Mesodermal cell (in vitro differentiated cells): ENCODE data around the gene REXO5.
"Not testable (repeated sequence)": the region's sequence is repeated elsewhere in the genome, so short reads cannot be mapped to it uniquely, and the experiment has no call there.

Source experiments
- H3K27ac ChIP-seq: 2 replicates; pipeline ENCODE4 v1.7.0; 2013; ENCODE audit warnings: mild to moderate bottlenecking, low read depth, low read length, moderate library complexity; ENCODE audit not compliant: severe bottlenecking
- H3K36me3 ChIP-seq: 2 replicates; pipeline ENCODE4 v1.7.1; 2013; ENCODE audit warnings: mild to moderate bottlenecking, low read length, moderate library complexity; ENCODE audit not compliant: control insufficient read depth, insufficient read depth
- H3K4me1 ChIP-seq: one replicate; pipeline ENCODE4 v1.7.1; 2013; ENCODE audit warnings: mild to moderate bottlenecking, low read length; ENCODE audit not compliant: insufficient read depth, control insufficient read depth, poor library complexity, severe bottlenecking
- H3K4me3 ChIP-seq: 2 replicates; pipeline ENCODE4 v1.7.0; 2013; ENCODE audit warnings: low read length, control low read depth, mild to moderate bottlenecking; ENCODE audit not compliant: insufficient read depth, poor library complexity, severe bottlenecking; ENCODE audit errors: extremely low read depth
- H3K9me3 ChIP-seq: 2 replicates; pipeline ENCODE4 v1.7.1; 2013; ENCODE audit warnings: mild to moderate bottlenecking, low read length, moderate library complexity; ENCODE audit not compliant: control insufficient read depth
- WGBS, 2 experiments: methylation state at CpG; one replicate each; pipeline ENCODE4 v1.1.5; 2013; ENCODE audit warnings: missing lambda C conversion rate in 2 of 2; ENCODE audit not compliant: insufficient coverage in 2 of 2; 5-methylcytosine and 5-hydroxymethylcytosine counted together

REXO5 gene

DNA sequence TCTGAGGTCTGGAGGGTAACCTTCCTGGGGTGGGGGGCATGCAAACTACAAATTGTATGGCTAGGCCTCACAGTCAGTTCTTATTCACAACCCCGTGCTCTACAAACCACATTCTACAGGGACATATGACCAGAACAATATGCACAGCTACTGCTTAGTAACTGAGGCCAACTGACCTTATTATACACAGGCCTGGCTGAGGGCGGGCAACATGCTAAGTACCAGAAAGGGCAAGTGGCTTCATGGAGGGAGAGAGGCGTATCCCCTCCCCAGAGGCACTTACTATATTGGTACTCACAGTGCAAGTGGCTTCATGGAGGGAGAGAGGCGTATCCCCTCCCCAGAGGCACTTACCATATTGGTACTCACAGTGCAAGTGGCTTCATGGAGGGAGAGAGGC is 54.7 kb downstream of the REXO5 start:
- WGBS, 2 experiments = 100% methylated on average over 1 of the region's 4 CpGs; no CpG with 5 or more reads in 1 of the 2 experiments
- not testable (repeated sequence) for H3K9me3 ChIP-seq, H3K4me3 ChIP-seq, H3K27ac ChIP-seq
- Histone ChIP-seq H3K36me3 (peaks cover 51% of the 10 kb centered on the region), H3K4me1 (peaks cover 24% of the 10 kb centered on the region)

DNA sequence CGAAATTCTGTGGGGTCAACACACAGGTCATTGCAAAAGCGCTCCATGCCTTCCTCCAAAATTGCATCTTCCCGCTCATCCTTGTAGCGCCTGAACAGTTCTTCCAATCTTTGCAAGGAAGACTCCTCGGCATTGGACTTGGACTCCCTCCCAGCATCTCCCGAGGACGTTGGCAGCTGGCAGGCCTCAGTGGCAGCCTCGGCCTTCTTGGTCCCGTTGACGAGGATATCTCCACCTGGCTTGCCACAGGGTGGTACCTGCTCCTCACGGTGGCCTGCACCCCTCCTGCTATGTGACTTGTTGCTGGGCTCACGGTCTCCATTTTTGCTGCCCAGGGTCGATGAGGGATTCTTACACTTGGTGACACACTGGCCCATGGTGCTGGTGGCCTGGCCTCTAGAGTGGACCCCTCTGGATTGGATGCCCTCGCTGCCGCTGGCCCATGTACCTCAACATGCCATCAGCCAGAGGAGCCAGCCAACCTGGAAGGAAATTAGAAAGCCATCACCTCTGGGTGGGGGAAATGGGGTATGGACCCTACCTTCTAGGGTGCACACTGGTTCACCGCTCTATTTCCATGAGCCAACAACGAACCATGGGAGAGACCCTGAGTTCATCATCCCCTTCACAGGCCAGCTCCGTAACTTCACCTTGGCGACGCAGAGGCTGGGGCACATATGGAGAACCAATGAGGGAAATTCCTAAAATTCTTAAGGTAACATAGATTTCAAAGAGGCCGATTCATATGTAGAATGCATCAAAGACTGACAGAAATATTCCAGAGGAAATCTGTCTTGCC is 56.0 kb downstream of the REXO5 start:
- H3K4me3 ChIP-seq = no peak overlapping the region
- WGBS, 2 experiments = 89 to 97% methylated on average over 20 to 21 of the region's 21 CpGs
- H3K9me3 ChIP-seq = no peaks in the 10 kb centered on the region
- peaks cover 44% of the 10 kb centered on the region for H3K36me3 ChIP-seq
- H3K27ac ChIP-seq = no peak overlapping the region
- H3K4me1 ChIP-seq = peaks cover 38% of the 10 kb centered on the region

DNA sequence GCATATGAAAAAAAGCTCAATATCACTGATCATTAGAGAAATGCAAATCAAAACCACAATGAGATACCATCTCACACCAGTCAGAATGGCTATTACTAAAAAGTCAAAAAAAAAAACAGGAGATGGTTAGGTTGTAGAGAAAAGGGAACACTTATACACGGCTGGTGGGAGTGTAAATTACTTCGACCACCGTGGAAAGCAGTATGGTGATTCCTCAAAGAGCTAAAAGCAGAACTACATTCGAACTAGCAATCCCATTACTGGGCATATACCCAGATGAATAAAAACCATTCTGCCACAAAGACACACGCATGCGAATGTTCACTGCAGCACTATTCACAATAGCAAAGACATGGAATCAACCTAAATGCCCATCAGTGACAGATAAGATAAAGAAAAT is 58.0 kb downstream of the REXO5 start:
- 89 to 100% methylated on average over 3 to 6 of the region's 6 CpGs for WGBS, 2 experiments
- peaks cover 37% of the 10 kb centered on the region for H3K36me3 ChIP-seq
- H3K4me3 ChIP-seq, H3K9me3 ChIP-seq: not testable (repeated sequence)
- peaks cover 49% of the 10 kb centered on the region for H3K4me1 ChIP-seq
- H3K27ac ChIP-seq = peak overlapping the region; percentile 62

DNA sequence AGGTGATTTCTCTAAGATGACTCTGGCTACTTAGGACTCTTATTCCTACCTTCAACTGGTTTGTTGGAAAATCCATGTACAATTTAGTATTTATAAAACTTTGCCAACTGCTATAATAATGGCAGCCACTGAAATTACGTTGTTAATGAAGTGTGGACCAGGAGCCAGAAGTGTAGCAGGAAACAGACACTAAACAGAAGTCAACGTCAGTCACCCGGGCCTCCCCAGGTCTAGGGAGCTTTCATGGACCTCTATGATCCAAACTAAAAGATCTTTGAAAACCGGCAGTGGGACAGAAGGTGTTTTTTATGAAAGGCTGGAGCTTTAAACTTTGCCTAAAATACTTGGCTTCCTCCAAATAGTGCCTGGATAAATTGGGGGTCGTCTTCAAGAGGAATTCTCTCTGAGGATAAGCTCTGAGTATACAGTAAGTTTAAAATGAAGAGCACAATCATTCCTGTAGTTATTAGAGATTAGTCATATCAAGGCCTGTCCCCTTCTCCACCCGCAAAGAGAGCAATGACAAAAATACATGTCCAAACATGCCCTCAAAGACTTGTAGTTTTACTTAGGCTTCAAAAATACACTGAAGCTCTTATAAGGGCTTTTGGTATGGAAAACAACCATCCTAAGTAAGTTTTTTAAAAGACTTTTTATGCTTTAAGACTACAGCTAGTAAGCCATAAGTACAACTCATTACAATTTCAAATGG is 59.2 kb downstream of the REXO5 start:
- no peak overlapping the region for H3K4me3 ChIP-seq
- WGBS, 2 experiments = 90 to 96% methylated on average over 2 to 4 of the region's 6 CpGs
- peaks cover 59% of the 10 kb centered on the region for H3K4me1 ChIP-seq
- H3K9me3 ChIP-seq = no peaks in the 10 kb centered on the region
- H3K27ac ChIP-seq = peak overlapping the region; percentile 98
- H3K36me3 ChIP-seq = peaks cover 25% of the 10 kb centered on the region

DNA sequence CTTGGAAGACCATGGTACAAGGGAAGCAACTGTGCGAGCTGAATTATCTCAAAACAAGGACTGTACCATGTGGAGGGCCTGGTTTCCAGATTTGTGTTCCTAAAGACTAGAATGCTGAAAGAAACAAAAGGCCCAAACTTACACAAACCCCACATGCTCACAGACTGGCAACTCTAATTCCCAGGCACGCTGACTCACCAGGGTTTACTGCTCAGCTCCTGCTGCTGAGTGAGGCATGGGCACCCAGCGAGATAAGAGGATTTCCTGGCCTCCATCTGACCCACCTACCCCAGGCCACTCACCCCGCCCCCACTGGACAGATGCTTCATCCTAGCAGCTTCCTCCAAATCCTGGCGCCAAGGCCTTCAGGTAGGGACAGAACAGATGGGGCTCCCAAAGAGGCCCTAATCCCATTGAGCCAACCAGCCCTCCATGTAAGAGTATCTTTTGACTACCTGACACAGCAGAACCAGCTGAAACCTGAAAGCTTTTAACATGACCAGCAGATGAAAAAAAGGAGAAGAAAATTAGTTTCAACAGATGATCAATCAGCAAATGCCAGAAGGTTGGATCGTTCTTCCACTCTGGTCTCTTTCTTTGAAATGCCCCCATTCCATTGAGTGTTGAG is 59.9 kb downstream of the REXO5 start:
- H3K4me3 ChIP-seq = no peak overlapping the region
- H3K27ac ChIP-seq = peak overlapping the region; percentile 98
- peaks cover 19% of the 10 kb centered on the region for H3K36me3 ChIP-seq
- WGBS, 2 experiments = 57 to 76% methylated on average over 4 to 5 of the region's 6 CpGs
- H3K9me3 ChIP-seq = no peaks in the 10 kb centered on the region
- H3K4me1 ChIP-seq = peaks cover 62% of the 10 kb centered on the region

DNA sequence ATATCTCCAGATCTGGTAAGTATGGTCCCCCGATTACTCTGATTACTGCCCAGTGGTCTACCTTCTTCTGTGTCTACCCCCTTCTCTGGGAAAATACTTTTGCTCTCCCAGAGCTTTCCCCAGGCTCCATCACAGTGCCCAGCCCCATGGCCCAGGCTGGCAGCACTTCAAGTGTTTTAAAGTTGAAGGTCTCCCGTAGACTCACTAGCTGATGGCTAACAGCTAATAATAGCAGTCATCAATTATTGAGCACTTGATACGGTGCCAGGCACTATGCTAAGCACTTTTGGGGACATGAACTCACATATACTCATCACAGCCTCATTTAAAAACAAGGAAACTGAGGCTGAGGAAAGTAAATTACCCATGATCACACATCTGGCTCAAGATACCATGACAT is 60.5 kb downstream of the REXO5 start:
- WGBS, 2 experiments = 91 to 100% methylated on average over 2 to 3 of the region's 3 CpGs
- Histone ChIP-seq H3K36me3 (peaks cover 13% of the 10 kb centered on the region), H3K4me1 (peaks cover 67% of the 10 kb centered on the region), H3K9me3 (no peaks in the 10 kb centered on the region), H3K4me3 (no peak overlapping the region), H3K27ac (no peak overlapping the region)

DNA sequence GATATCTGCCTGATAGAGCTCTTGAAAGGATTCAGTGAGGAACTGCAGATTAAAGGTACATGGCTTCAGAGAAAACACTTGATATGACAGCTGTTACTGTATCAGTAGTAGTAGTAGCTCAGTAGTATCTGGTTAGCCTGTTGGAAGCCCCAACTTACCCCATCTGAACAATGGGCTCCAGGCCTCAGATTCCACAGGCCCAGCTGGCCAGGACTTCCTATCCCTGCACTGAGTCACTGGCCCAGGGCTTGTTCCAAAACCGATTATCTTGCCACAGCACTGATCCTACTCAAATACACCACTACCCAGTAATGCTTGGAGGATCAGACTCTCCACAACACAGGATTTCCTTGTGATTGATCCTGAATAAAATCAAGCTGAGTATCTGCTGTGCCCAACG is 61.3 kb downstream of the REXO5 start:
- Histone ChIP-seq H3K4me3 (no peak overlapping the region), H3K27ac (no peak overlapping the region), H3K9me3 (no peaks in the 10 kb centered on the region), H3K36me3 (peaks cover 5% of the 10 kb centered on the region), H3K4me1 (peaks cover 74% of the 10 kb centered on the region)
- WGBS, 2 experiments = 93 to 100% methylated on average over 2 of the region's 2 CpGs

DNA sequence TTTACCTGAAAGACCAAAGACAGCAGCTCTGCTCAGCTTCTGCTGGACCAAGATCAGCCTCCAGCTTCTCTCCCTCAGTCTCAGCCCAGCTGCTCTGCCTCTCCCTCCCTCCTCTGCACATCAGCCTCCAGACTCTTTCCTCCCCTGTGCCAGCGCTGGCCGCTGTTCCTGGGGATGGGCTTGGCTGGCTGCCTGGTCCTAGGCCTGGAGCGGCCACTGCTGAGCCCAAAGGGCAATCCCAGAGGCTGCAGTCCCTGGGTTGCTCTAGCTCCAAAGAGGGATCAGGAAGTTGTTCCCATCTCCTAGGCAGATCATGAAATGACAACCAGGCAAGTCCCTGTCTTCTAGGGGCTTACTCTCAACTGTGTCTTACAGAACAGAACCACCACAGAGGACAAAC is 62.6 kb downstream of the REXO5 start:
- Histone ChIP-seq H3K4me3 (no peak overlapping the region), H3K4me1 (peaks cover 81% of the 10 kb centered on the region), H3K9me3 (no peaks in the 10 kb centered on the region), H3K36me3 (no peaks in the 10 kb centered on the region), H3K27ac (no peak overlapping the region)
- 54 to 61% methylated on average over 3 of the region's 3 CpGs for WGBS, 2 experiments

DNA sequence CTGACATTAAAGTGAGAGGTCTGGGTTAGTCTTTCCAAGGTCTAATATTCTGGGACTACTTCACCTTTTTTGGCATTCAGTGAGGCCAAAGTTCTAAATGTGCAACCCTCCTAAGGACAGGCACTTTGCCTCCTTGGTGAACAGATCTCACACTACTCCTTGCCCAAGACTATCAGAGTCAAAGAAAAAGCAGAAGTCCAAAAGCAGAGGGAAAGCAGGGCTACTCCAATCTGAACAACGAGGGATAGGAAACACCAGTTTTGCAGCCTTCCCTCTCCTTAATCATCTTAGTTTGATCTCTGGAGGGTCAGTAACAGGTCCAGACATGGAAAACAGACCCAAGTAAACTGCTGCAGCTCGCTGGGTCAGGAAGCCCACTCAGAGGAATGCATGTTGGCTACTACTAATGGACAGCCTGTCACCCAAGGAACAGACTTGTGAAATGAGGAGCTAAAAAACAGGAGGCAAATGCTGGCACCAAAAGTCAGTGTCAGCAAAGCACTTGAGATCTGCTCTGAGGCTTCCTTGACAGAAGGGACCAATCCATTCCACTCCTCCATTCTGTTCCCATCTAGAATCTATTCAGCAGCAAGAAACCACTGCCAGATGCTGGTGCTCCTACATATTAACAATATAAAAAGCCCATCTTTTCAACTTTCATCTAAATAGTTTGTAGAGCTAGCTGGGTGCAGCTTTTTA is 63.9 kb downstream of the REXO5 start:
- WGBS, 2 experiments = 62 to 65% methylated on average over 2 of the region's 2 CpGs
- Histone ChIP-seq H3K4me1 (peaks cover 86% of the 10 kb centered on the region), H3K27ac (peak overlapping the region; percentile 84), H3K4me3 (no peak overlapping the region), H3K36me3 (no peaks in the 10 kb centered on the region), H3K9me3 (no peaks in the 10 kb centered on the region)

DNA sequence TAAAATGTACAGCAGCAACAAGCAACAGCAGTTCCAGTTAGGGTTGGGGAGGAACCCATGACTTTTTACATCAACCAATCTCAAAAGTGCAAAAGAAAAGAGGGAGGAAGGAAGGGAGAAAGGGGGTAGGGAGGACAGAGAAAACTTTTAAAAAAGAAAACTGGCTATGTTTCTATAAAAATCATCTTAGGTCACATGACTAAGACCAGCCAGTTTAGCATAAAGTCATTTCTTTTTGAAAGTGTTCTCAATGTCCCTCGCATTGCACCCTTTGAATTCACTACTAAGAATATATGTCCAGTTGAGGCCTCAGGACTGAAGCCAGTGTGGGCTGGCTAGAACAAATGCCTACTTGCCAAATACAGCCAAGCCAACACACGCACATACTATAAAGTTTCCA is 64.9 kb downstream of the REXO5 start:
- Histone ChIP-seq H3K27ac (peak overlapping the region; percentile 84), H3K4me1 (peaks cover 79% of the 10 kb centered on the region), H3K9me3 (no peaks in the 10 kb centered on the region), H3K36me3 (no peaks in the 10 kb centered on the region), H3K4me3 (no peak overlapping the region)
- WGBS, 2 experiments = 0 to 92% methylated on average over 1 of the region's 2 CpGs
